ACC112 (cell line): ENCODE data around the gene CST9.

ENCODE experiments used
- H2AFZ ChIP-seq: fragments of 200-600 bp; sonication (generic); one replicate; pipeline ENCODE4 v1.6.0; 2017; ENCODE audit warnings: antibody characterized with exemption, low read length; ENCODE audit not compliant: unreplicated experiment
- H3K27ac ChIP-seq: fragments of 200-600 bp; sonication (generic); 2 replicates; pipeline ENCODE4 v1.5.1; 2014; ENCODE audit warnings: low read depth, mild to moderate bottlenecking, antibody characterized with exemption, low read length, moderate library complexity
- H3K27me3 ChIP-seq: fragments of 200-600 bp; sonication (generic); 2 replicates; pipeline ENCODE4 v1.6.1; 2014; ENCODE audit warnings: mild to moderate bottlenecking, antibody characterized with exemption, low read length, moderate library complexity, mixed read lengths; ENCODE audit not compliant: insufficient read depth
- H3K36me3 ChIP-seq: fragments of 200-600 bp; sonication (generic); 2 replicates; pipeline ENCODE4 v1.6.1; 2016; ENCODE audit warnings: mild to moderate bottlenecking, antibody characterized with exemption, low read length, moderate library complexity, mixed read lengths; ENCODE audit not compliant: insufficient read depth
- H3K4me1 ChIP-seq: fragments of 200-600 bp; sonication (generic); one replicate; pipeline ENCODE4 v1.6.1; 2016; ENCODE audit warnings: low read length, mixed read lengths; ENCODE audit not compliant: insufficient read depth, unreplicated experiment, control insufficient read depth
- H3K4me3 ChIP-seq: fragments of 200-600 bp; sonication (generic); 2 replicates; pipeline ENCODE4 v1.5.1; 2014; ENCODE audit warnings: mild to moderate bottlenecking, low read depth, low read length
- H3K79me2 ChIP-seq: fragments of 200-600 bp; sonication (generic); one replicate; pipeline ENCODE4 v1.6.0; 2016; ENCODE audit warnings: low read length; ENCODE audit not compliant: control insufficient read depth, unreplicated experiment, insufficient read depth

The CST9 gene

GRCh38 chr20:23646106-23646873, 40.6 kb upstream of the CST9 start:
- Histone ChIP-seq H3K27ac (no peak overlapping the region), H3K36me3 (no peaks in the 10 kb centered on the region), H3K4me1 (peaks cover 14% of the 10 kb centered on the region), H2AFZ (no peak overlapping the region), H3K27me3 (no peaks in the 10 kb centered on the region), H3K79me2 (no peaks in the 10 kb centered on the region), H3K4me3 (no peak overlapping the region)

- no peaks in the 10 kb centered on the region for H3K27me3 ChIP-seq
- no peaks in the 10 kb centered on the region for H3K79me2 ChIP-seq
- H3K36me3 ChIP-seq = no peaks in the 10 kb centered on the region
- no peak overlapping the region for H3K4me3 ChIP-seq
- no peak overlapping the region for H3K27ac ChIP-seq
- H2AFZ ChIP-seq = no peak overlapping the region
- peaks cover 14% of the 10 kb centered on the region for H3K4me1 ChIP-seq
These were observed 39.9 kb upstream of the CST9 start for GRCh38 chr20:23645575-23645974.

- H3K27me3 ChIP-seq = no peaks in the 10 kb centered on the region
- no peaks in the 10 kb centered on the region for H3K36me3 ChIP-seq
- no peak overlapping the region for H3K27ac ChIP-seq
- no peak overlapping the region for H2AFZ ChIP-seq
- peaks cover 14% of the 10 kb centered on the region for H3K4me1 ChIP-seq
- H3K4me3 ChIP-seq = no peak overlapping the region
- H3K79me2 ChIP-seq = no peaks in the 10 kb centered on the region
These were observed 38.4 kb upstream of the CST9 start for GRCh38 chr20:23644164-23644563.

GRCh38 chr20:23643659-23644058, 37.9 kb upstream of the CST9 start:
- Histone ChIP-seq H3K27ac (no peak overlapping the region), H3K4me3 (no peak overlapping the region), H2AFZ (no peak overlapping the region), H3K4me1 (peaks cover 14% of the 10 kb centered on the region), H3K79me2 (no peaks in the 10 kb centered on the region), H3K27me3 (no peaks in the 10 kb centered on the region), H3K36me3 (no peaks in the 10 kb centered on the region)

- Histone ChIP-seq H3K4me3 (no peak overlapping the region), H3K27me3 (no peaks in the 10 kb centered on the region), H3K79me2 (peaks cover 5% of the 10 kb centered on the region), H3K36me3 (no peaks in the 10 kb centered on the region), H3K4me1 (peaks cover 14% of the 10 kb centered on the region), H2AFZ (no peak overlapping the region), H3K27ac (no peak overlapping the region)
These were observed 36.4 kb upstream of the CST9 start for GRCh38 chr20:23641936-23642751.

- H2AFZ ChIP-seq = no peak overlapping the region
- H3K79me2 ChIP-seq = peaks cover 17% of the 10 kb centered on the region
- H3K27ac ChIP-seq = no peak overlapping the region
- no peaks in the 10 kb centered on the region for H3K36me3 ChIP-seq
- no peaks in the 10 kb centered on the region for H3K27me3 ChIP-seq
- no peak overlapping the region for H3K4me3 ChIP-seq
- peaks cover 21% of the 10 kb centered on the region for H3K4me1 ChIP-seq
These were observed 35.3 kb upstream of the CST9 start for GRCh38 chr20:23640671-23641667.

- Histone ChIP-seq H3K79me2 (peaks cover 26% of the 10 kb centered on the region), H3K4me1 (peaks cover 29% of the 10 kb centered on the region), H3K27me3 (no peaks in the 10 kb centered on the region), H3K36me3 (no peaks in the 10 kb centered on the region; the same call in 1 of the 2 replicates), H3K4me3 (no peak overlapping the region), H2AFZ (no peak overlapping the region), H3K27ac (no peak overlapping the region)
These were observed 34.4 kb upstream of the CST9 start for GRCh38 chr20:23640018-23640601.

GRCh38 chr20:23639490-23639958, 33.8 kb upstream of the CST9 start:
- no peak overlapping the region for H3K4me3 ChIP-seq
- H3K79me2 ChIP-seq = peaks cover 32% of the 10 kb centered on the region
- peaks cover 3% of the 10 kb centered on the region; the same call in 1 of the 2 replicates for H3K36me3 ChIP-seq
- peaks cover 34% of the 10 kb centered on the region for H3K4me1 ChIP-seq
- no peak overlapping the region for H2AFZ ChIP-seq
- no peak overlapping the region for H3K27ac ChIP-seq
- no peaks in the 10 kb centered on the region for H3K27me3 ChIP-seq

GRCh38 chr20:23638309-23638708, 32.6 kb upstream of the CST9 start:
- Histone ChIP-seq H3K79me2 (peaks cover 33% of the 10 kb centered on the region), H2AFZ (no peak overlapping the region), H3K36me3 (peaks cover 3% of the 10 kb centered on the region; the same call in 1 of the 2 replicates), H3K27me3 (no peaks in the 10 kb centered on the region), H3K27ac (no peak overlapping the region), H3K4me1 (peaks cover 34% of the 10 kb centered on the region), H3K4me3 (no peak overlapping the region)
